Inferior parietal cortex (tissue), 1 donor: Measurements from ENCODE around the gene ZBTB8OS.

Source experiments
- DNase-seq: peaks from one replicate; pipeline ENCODE4 v3.0.0-alpha.2; 2016; ENCODE audit errors: extremely low spot score

The ZBTB8OS gene

GRCh38 chr1:32611859-32612188 lies 38.5 kb downstream of the ZBTB8OS start:
- DNase-seq = no peak

GRCh38 chr1:32609180-32609579 lies 41.2 kb downstream of the ZBTB8OS start:
- DNase-seq = no peak

- DNase-seq = no peak
Measured at GRCh38 chr1:32606565-32607371, 43.6 kb downstream of the ZBTB8OS start.

GRCh38 chr1:32605711-32606424 lies 44.5 kb downstream of the ZBTB8OS start:
- no peak for DNase-seq

GRCh38 chr1:32600034-32600433 lies 50.3 kb downstream of the ZBTB8OS start:
- DNase-seq = no peak

GRCh38 chr1:32592943-32593342 lies 57.4 kb downstream of the ZBTB8OS start:
- no peak for DNase-seq

GRCh38 chr1:32580348-32581017 lies 69.9 kb downstream of the ZBTB8OS start:
- DNase-seq = no peak
